HG02938 (cell line): ENCODE results near the gene SCAND1.
"Not testable (repeated sequence)": the region's sequence is repeated elsewhere in the genome, so short reads cannot be mapped to it uniquely, and the experiment has no call there.

ENCODE experiments used
- ATAC-seq: cut with Tn5 transposase; IDR thresholded peaks from one replicate; pipeline ENCODE4 v1.9.1; 2021; ENCODE audit warnings: mild to moderate bottlenecking, moderate library complexity; ENCODE audit not compliant: unreplicated experiment

Gene SCAND1

GRCh38 chr20:35963878-35964277 is 9.6 kb upstream of the SCAND1 start:
- no peak for ATAC-seq

- not testable (repeated sequence) for ATAC-seq
These were observed 5.0 kb upstream of the SCAND1 start for GRCh38 chr20:35959291-35959690.

GRCh38 chr20:35956616-35957015 is 2.3 kb upstream of the SCAND1 start:
- ATAC-seq: no peak

GRCh38 chr20:35954907-35955251 is 577 bp upstream of the SCAND1 start:
- peak; percentile 16 for ATAC-seq

GRCh38 chr20:35953387-35954199 is 709 bp downstream of the SCAND1 start:
- peak; percentile 16 for ATAC-seq

GRCh38 chr20:35952480-35953386 is 1.6 kb downstream of the SCAND1 start:
- no peak for ATAC-seq

- not testable (repeated sequence) for ATAC-seq
These were observed 2.2 kb downstream of the SCAND1 start for GRCh38 chr20:35952080-35952479.

GRCh38 chr20:35950093-35950492 is 4.2 kb downstream of the SCAND1 start:
- no peak for ATAC-seq

- ATAC-seq: no peak
These were observed 6.4 kb downstream of the SCAND1 start for GRCh38 chr20:35947907-35948306.

- ATAC-seq: no peak
These were observed 6.8 kb downstream of the SCAND1 start for GRCh38 chr20:35947489-35947888.

GRCh38 chr20:35942243-35942642 is 12.1 kb downstream of the SCAND1 start:
- no peak for ATAC-seq

GRCh38 chr20:35941620-35942019 is 12.7 kb downstream of the SCAND1 start:
- no peak for ATAC-seq

- no peak for ATAC-seq
These were observed 15.0 kb downstream of the SCAND1 start for GRCh38 chr20:35939264-35939663.

GRCh38 chr20:35934050-35934449 is 20.3 kb downstream of the SCAND1 start:
- ATAC-seq: no peak

GRCh38 chr20:35929301-35929700 is 25.0 kb downstream of the SCAND1 start:
- no peak for ATAC-seq

- no peak for ATAC-seq
These were observed 33.8 kb downstream of the SCAND1 start for GRCh38 chr20:35920523-35920922.

GRCh38 chr20:35918021-35918420 is 36.3 kb downstream of the SCAND1 start:
- no peak for ATAC-seq

- ATAC-seq: no peak
These were observed 37.2 kb downstream of the SCAND1 start for GRCh38 chr20:35917077-35917476.

GRCh38 chr20:35912881-35913280 is 41.4 kb downstream of the SCAND1 start:
- ATAC-seq: no peak

GRCh38 chr20:35910254-35910653 is 44.0 kb downstream of the SCAND1 start:
- no peak for ATAC-seq

GRCh38 chr20:35909796-35910195 is 44.5 kb downstream of the SCAND1 start:
- ATAC-seq: no peak

GRCh38 chr20:35909176-35909575 is 45.1 kb downstream of the SCAND1 start:
- ATAC-seq: no peak
